ENCODE results near the gene FAM216A. TPM values are rescaled to one million over a fixed set of nuclear protein-coding genes. Genes with fewer than 3 reads are reported as not detected.
"Not testable (repeated sequence)": the region's sequence is repeated elsewhere in the genome, so short reads cannot be mapped to it uniquely, and the experiment has no call there.

The FAM216A gene
- total RNA-seq, 1 experiment from 2014 or later = 10.1 TPM

- H3K4me3 ChIP-seq (replicated peaks in 1 of 2; ENCODE audit: low read depth in 1 of 2, low read length in 2 of 2); H3K9me2 ChIP-seq (ENCODE audit: insufficient read depth); CTCF ChIA-PET; H3K79me2 ChIP-seq (ENCODE audit: insufficient read depth, low read length); H3K9me3 ChIP-seq (ENCODE audit: control insufficient read depth in 1 of 2, insufficient read depth in 1 of 2, low read depth in 1 of 2, low read length in 2 of 2); H3K4me2 ChIP-seq (ENCODE audit: low read length); ATAC-seq; DNase-seq (ENCODE audit: low read depth, low spot score); H3K9ac ChIP-seq (ENCODE audit: low read length); POLR2A ChIA-PET; H3K27ac ChIP-seq (ENCODE audit: low read depth, low read length); H2AFZ ChIP-seq (ENCODE audit: low read depth, low read length, poor library complexity, severe bottlenecking); H4K20me1 ChIP-seq (ENCODE audit: insufficient read depth); H3K36me3 ChIP-seq (ENCODE audit: control insufficient read depth in 1 of 2, insufficient read depth in 2 of 2, low read length in 2 of 2); RAD21 ChIA-PET (ENCODE audit: low non-redundant PET in 1 of 2, low total read pairs in 2 of 2, uncharacterized antibody in 2 of 2, unreplicated experiment in 2 of 2); H3K4me1 ChIP-seq (ENCODE audit: control insufficient read depth in 1 of 2, insufficient read depth in 2 of 2, low read length in 2 of 2); intact Hi-C loops (cut with micrococcal nuclease); H3K27me3 ChIP-seq (ENCODE audit: insufficient read depth, low read length); BruUV-seq (replicated peaks): not testable (repeated sequence)
Observed at GRCh38 chr12:110520876-110521712, 52.4 kb downstream of the FAM216A start.

DNA sequence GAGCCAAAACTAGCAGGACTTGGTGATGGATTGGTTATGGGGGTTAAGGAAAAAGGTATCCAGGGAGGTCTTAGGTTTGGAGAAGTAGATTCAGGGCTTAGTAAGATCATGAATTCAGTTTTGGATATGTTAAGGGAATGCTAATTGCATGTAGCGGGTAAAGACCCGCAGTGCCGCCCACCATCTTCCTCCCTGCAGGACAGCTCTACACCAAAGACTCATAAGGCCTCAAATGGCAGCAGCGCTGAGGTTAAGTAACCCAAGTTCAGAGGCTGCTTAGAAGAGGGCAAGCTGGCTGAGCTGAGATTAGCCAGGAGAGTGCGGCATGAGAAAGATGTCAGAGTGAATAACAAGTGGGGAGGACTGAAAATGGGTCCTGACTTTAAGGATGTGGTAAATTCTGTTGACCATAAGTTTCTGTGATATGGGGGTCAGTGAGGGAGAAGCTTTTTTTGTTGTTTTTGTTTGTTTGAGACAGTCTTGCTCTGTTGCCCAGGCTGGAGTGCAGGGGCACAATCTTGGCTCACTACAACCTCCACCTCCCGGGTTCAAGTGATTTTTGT is 59.7 kb downstream of the FAM216A start:
- ChIA-PET POLR2A (no interaction called here), CTCF (no interaction called here), RAD21 (ENCODE audit: low non-redundant PET in 1 of 2, low total read pairs in 2 of 2, uncharacterized antibody in 2 of 2, unreplicated experiment in 2 of 2) (no interaction called here)
- BruUV-seq (replicated peaks) = no TSS peak
- no peak for DNase-seq (ENCODE audit: low read depth, low spot score)
- no peak overlapping the region for H2AFZ ChIP-seq (ENCODE audit: low read depth, low read length, poor library complexity, severe bottlenecking)
- intact Hi-C loops (cut with micrococcal nuclease) = no loop called here
- no peaks in the 10 kb centered on the region for H3K27me3 ChIP-seq (ENCODE audit: insufficient read depth, low read length)
- H3K9ac ChIP-seq (ENCODE audit: low read length) = no peak overlapping the region
- H3K27ac ChIP-seq (ENCODE audit: low read depth, low read length) = no peak overlapping the region
- H4K20me1 ChIP-seq (ENCODE audit: insufficient read depth) = no peaks in the 10 kb centered on the region
- no peak for TF ChIP-seq REST (IDR thresholded peaks at IDR 0.05; ENCODE audit: low read depth)
- H3K9me3 ChIP-seq (ENCODE audit: control insufficient read depth in 1 of 2, insufficient read depth in 1 of 2, low read depth in 1 of 2, low read length in 2 of 2) = no peaks in the 10 kb centered on the region
- ATAC-seq = no peak
- peaks cover 0 to 6% of the 10 kb centered on the region in 2 experiments; a peak in 1 of 4 replicates for H3K4me1 ChIP-seq (ENCODE audit: control insufficient read depth in 1 of 2, insufficient read depth in 2 of 2, low read length in 2 of 2)
- no peaks in the 10 kb centered on the region for H3K36me3 ChIP-seq (ENCODE audit: control insufficient read depth in 1 of 2, insufficient read depth in 2 of 2, low read length in 2 of 2)
- H3K79me2 ChIP-seq (ENCODE audit: insufficient read depth, low read length) = no peaks in the 10 kb centered on the region; the same call in 1 of the 2 replicates
- no peaks in the 10 kb centered on the region for H3K9me2 ChIP-seq (ENCODE audit: insufficient read depth)
- no peak overlapping the region for H3K4me2 ChIP-seq (ENCODE audit: low read length)
- H3K4me3 ChIP-seq (replicated peaks in 1 of 2; ENCODE audit: low read depth in 1 of 2, low read length in 2 of 2) = no peak overlapping the region
